ENCODE data around the gene FSTL4.

The FSTL4 gene

DNA sequence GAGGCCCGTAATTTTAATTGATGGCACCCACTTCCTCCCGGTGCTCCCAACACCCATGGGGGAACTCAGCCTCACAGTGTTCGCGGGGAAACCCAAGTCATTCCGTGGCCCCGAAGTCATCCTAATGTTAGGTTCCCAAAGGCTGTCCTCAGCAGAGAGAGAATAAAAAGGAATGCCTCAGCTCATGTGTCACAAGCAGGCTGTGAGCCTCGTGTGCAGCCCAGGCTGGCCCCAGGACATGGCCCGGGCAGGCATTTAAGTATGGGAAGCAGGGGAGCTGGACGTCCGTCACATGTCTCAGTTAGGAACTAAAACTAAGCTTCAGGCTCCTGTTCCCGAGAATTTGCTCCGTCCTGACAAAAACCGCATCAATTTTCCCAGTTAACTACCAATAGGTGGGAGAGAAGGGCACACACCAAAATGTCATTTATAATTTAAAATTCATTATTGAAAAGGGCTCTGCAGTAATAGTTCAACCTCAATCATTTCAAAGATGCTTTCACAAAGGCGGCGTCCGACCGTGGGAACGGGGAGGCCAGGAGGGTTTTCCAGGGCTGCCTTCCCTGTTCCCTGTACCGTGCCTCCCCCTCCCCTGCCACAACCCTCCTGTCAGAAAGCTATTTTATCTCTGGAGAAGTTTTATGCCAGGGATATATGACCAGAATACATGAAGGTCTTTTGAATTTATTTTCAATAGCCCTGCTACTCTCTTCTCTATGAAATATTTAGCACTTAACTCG, 137.3 kb downstream of the FSTL4 start:
- no peak for DNase-seq

DNA sequence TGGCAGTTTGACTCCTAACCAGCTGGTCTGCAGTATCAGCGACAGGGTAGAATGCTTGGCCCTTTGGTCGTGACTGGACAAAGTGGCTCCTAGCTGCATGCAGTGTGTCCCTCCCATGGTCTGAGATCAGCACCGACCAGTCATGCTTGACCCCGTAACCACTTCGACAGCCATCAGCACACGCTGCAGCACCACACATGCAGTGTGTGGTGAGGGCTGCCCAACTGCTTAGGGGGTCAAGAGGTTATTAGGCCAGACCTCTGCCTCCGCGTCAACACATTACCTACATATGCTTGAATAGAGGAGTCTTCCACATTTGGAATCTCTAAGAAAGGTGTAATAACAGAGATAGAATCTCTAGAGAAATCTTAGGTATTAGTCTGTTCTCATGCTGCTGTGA, 139.1 kb downstream of the FSTL4 start:
- no peak for DNase-seq

GRCh38 chr5:133472829-133473228, 139.5 kb downstream of the FSTL4 start:
- DNase-seq = no peak

GRCh38 chr5:133471699-133472098, 140.6 kb downstream of the FSTL4 start:
- no peak for DNase-seq

DNA sequence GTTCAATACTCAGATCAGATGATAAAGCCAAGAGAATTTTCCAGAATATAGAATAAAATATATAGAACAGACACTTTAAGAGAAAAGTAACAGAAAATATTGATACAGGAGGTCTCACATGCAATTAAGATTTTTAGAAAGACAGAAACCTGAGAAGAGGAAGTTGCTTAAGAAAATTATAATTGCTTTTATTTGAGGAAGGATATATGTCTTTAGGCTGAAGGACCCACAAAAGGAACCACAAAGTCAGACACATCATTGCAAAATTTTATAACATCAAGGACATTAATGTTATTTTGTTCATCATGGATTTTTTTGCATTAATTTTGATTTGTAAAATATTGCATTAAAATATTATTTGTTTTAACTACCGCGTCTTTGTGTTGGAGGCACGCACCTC, 141.5 kb downstream of the FSTL4 start:
- DNase-seq = no peak

DNA sequence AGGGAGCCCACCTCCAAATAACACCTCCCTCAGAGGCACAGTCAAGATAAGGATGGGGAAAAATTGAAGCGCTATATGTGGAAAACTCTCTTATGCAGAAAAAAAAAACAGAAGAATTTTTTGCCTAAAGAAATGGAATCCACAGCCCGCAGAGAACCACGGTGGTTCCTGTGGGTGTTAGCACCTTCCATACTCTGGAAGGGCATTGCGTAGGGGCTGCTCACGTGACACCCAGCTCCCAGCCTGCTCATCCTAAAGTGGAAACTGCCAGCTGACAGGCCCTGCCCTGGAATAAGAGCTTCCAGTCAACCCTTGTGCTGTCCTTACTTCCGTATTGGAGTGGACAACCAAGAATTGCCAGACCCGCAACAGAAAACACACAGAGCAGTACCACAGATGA, 142.5 kb downstream of the FSTL4 start:
- DNase-seq = no peak

GRCh38 chr5:133469252-133469651, 143.1 kb downstream of the FSTL4 start:
- DNase-seq = no peak

DNA sequence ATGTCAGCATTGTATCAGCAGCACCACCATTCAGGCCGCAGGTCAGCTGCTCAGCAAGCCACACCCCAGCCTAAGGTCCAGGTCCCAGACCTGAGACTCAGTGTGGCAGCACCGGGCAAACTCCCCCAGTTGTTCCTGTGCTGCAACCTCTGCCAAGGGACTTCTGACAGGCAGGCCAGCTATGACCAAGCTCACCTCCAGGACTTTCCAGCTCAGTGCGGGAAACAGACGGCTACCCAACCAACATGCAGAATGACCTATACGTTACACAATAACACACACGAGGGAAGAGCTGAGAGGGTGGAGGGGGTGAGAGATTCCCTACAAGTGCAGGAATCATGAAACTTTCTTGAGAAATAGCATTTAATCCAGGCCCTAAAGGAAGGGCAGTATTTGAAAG, 143.7 kb downstream of the FSTL4 start:
- DNase-seq = no peak

GRCh38 chr5:133467826-133468463, 144.4 kb downstream of the FSTL4 start:
- peak; percentile 36 for DNase-seq

GRCh38 chr5:133467335-133467779, 145.0 kb downstream of the FSTL4 start:
- DNase-seq = no peak

- DNase-seq = no peak
Measured at GRCh38 chr5:133466556-133467334, 145.6 kb downstream of the FSTL4 start.

DNA sequence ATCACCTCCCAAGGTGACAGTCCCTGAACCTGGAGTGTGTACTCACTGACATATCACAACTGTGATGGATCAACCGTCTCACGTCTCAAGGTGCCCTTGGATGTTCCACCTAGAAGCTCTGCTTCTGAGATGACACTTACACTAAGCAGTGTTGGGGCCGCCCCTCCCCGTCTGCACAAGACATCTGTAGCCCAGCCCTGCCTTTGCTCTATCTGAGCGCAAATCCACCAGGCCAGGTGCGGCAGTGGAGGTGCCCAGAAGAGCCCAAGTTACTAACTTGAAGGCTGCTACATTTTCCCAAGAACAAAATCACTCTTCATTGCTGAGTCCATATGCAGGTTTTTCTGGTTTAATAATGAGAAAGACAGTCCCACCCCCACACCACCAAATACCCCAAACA, 148.3 kb downstream of the FSTL4 start:
- DNase-seq = no peak

GRCh38 chr5:133461796-133462516, 150.4 kb downstream of the FSTL4 start:
- DNase-seq = no peak

DNA sequence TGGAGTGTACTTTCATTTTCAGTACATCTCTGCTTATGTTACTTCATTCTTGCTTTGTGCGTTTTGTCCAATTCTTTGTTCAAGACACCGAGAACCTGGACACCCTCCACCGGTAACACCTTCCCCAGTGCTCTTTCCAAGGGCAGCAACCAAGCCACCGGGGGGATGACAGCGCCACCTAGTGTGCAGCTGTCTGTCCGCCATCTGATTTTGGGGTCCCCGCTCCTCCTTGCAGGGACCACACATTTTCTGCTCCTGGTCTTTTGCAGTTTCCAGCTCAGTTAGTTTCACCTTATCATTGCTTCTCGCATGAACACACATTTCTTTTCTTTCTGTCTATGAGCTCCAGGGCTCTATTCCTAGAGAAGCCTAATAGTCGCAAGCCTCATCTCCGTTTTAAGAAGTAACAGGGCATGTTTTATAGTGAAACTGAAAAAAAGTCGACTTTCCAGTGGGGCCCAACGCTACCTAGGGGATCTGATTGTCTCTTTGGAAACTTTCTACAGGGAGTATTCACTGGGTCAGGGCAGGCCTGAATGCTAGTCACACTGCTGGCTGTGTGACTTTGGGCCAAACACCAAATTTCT, 152.1 kb downstream of the FSTL4 start:
- peak; percentile 8 for DNase-seq

DNA sequence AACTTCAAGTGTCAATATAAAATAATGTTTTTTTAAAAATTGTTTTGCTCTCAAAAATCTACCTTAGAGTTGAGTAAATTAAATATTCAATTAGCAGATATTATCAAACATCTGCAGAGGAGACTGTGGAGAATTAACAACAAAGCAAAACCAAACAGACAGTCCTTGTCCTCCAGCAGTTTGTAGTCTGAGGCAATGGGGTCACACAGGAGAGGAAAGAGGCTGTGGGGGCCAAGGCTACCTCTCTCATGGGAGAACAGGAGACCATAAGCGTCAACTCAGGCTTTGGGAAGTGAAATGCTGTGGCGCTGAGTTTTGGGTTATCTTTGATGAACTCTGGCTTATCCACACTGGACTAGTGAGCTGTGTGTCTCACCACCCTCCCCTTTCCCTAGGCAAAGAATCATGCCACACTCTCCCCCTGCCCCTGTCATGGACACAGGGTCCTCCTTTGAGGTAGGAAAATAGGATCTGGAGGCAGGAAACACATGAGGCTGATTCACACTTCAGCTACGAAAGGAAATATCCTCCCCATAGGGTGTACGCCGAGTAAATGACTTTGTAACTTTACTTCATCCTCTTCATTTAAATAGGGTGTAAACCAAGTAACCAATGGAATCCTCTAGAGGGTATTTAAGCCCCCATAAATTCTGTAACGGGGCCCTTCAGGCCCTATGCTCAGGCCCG, 152.7 kb downstream of the FSTL4 start:
- DNase-seq = no peak

- no peak for DNase-seq
Measured at GRCh38 chr5:133458435-133458834, 153.9 kb downstream of the FSTL4 start.

DNA sequence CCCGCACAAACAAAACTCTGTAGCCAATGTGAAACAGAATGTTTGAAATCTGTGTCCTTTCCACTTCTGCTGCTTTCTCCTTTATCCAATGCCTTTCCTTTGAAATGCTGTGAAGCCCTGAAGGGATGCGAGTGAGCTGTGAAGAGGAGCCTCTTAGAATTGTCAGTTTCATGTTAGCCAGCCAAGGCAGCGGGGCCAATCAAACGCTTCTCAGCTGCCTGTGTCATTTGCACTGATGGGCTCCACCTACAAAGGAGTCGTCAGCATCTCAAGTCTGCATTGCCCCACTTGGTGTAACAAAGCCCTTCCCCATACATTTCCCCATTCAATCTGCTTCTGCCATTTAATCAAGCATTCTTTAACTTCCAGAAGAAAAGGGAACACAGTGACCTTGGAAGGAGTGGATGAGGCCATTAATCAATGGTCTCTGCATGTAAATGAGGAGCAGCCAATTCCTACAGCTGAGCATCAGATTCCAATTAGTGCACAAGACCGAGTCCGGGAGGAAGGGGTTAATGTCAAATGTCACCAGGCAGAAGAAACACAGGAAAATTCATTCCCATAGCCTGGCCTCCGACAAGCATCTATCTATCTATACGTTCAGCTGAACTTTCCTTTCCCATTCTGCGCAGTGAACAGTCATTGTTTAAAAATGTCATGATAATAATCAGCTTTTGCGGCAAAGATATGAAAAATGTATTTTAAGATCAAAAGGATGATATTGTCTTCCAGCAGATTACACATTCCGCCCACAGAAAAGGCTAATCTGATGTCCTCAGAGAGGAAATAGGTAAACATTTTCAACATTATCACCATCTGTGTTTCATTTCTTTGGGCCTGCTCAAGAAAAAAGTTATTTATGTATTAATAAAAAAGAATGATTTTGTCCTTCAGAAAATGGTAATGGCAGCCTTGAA, 154.6 kb downstream of the FSTL4 start:
- no peak for DNase-seq

GRCh38 chr5:133456933-133457402, 155.4 kb downstream of the FSTL4 start:
- no peak for DNase-seq

DNA sequence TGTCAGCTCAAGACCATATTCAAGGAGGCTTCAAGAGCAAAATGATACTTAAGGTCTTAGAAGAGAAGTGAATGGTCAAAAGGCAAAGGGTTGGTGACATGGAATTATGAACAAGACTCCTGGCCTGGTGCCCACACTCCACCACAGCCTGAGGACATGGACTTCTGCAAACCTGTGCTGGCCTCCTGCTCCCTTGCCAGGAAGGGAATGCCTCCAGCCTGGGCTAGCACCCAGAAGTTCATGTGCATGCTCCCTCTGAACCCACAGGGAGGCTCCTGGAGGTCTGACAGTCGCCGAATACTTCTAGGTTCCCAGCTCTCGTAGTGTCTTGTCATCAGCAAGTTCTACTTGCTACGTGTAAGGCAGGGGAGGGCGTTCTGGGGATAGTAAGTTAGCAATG, 156.7 kb downstream of the FSTL4 start:
- DNase-seq = no peak

DNA sequence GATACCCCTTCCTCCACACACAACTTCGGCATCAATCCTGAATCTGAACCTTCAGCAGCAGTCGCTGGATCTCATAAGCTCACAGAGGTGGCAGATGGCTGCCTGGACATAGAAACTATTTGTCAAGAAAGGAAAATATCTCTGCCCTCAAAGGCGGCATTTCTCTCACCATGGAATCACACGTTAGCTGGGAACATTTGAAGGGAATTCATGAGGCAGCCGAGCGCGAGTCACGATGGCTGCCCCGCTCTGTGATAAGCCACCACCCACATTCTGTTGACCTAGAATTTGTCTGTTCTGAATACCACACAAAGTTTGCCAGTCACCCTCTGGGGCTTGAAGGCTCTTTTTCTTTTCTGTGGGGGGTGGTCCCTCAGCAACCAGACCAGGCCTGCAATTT, 157.9 kb downstream of the FSTL4 start:
- DNase-seq = no peak

GRCh38 chr5:133453831-133454230, 158.5 kb downstream of the FSTL4 start:
- DNase-seq = no peak

Data from NCI-H1436 (cell line).